Measurements from ENCODE around the gene CBX8. TPM values are rescaled to one million over a fixed set of nuclear protein-coding genes. Genes with fewer than 3 reads are reported as not detected.

The CBX8 gene
- total RNA-seq, 4 donors from 2014 or later = 2.3 to 6.4 (median 3.1) TPM

GRCh38 chr17:79836972-79837887, 40.4 kb upstream of the CBX8 start:
- H3K36me3 ChIP-seq = peaks cover 20% of the 10 kb centered on the region
- TF ChIP-seq EP300 (IDR thresholded peaks at IDR 0.05) (no peak), CTCF (IDR thresholded peaks at IDR 0.05) (no peak)
- DNase-seq (ENCODE audit: low spot score in 2 of 2) = peak in 1 of 2 donors; percentile 87
- H3K4me3 ChIP-seq = peak overlapping the region; percentile 87
- 17% methylated on average over 30 of the region's 41 CpGs for WGBS
- H3K4me1 ChIP-seq = peaks cover 78% of the 10 kb centered on the region
- peak overlapping the region; percentile 96 for H3K27ac ChIP-seq
- H3K9me3 ChIP-seq = no peaks in the 10 kb centered on the region
- H3K27me3 ChIP-seq = peaks cover 22% of the 10 kb centered on the region

- WGBS = 26% methylated on average over 16 of the region's 18 CpGs
- Histone ChIP-seq H3K27me3 (peaks cover 15% of the 10 kb centered on the region), H3K4me1 (peaks cover 78% of the 10 kb centered on the region), H3K36me3 (peaks cover 20% of the 10 kb centered on the region), H3K9me3 (no peaks in the 10 kb centered on the region), H3K27ac (peak overlapping the region; percentile 96), H3K4me3 (peak overlapping the region; percentile 87)
- TF ChIP-seq CTCF (IDR thresholded peaks at IDR 0.05) (no peak), EP300 (IDR thresholded peaks at IDR 0.05) (no peak), POLR2A (IDR thresholded peaks at IDR 0.05) (no peak), POLR2AphosphoS5 (IDR thresholded peaks at IDR 0.05) (no peak)
- no peak for DNase-seq (ENCODE audit: low spot score in 2 of 2)
Measured at GRCh38 chr17:79836510-79836971, 39.7 kb upstream of the CBX8 start.

GRCh38 chr17:79835953-79836509, 39.2 kb upstream of the CBX8 start:
- H3K27me3 ChIP-seq = peaks cover 10% of the 10 kb centered on the region
- H3K9me3 ChIP-seq = no peaks in the 10 kb centered on the region
- no peak overlapping the region for H3K27ac ChIP-seq
- peaks cover 77% of the 10 kb centered on the region for H3K4me1 ChIP-seq
- peak overlapping the region; percentile 87 for H3K4me3 ChIP-seq
- WGBS = 58% methylated on average over 17 of the region's 24 CpGs
- no peak for TF ChIP-seq CTCF (IDR thresholded peaks at IDR 0.05)
- TF ChIP-seq EP300 (IDR thresholded peaks at IDR 0.05) = no peak
- TF ChIP-seq POLR2AphosphoS5 (IDR thresholded peaks at IDR 0.05) = no peak
- TF ChIP-seq POLR2A (IDR thresholded peaks at IDR 0.05) = no peak
- peak in 1 of 2 donors; percentile 82 for DNase-seq (ENCODE audit: low spot score in 2 of 2)
- peaks cover 20% of the 10 kb centered on the region for H3K36me3 ChIP-seq

GRCh38 chr17:79835470-79835899, 38.6 kb upstream of the CBX8 start:
- no peak for TF ChIP-seq POLR2AphosphoS5 (IDR thresholded peaks at IDR 0.05)
- no peak for TF ChIP-seq EP300 (IDR thresholded peaks at IDR 0.05)
- no peak for TF ChIP-seq CTCF (IDR thresholded peaks at IDR 0.05)
- no peak for TF ChIP-seq POLR2A (IDR thresholded peaks at IDR 0.05)
- H3K9me3 ChIP-seq = no peaks in the 10 kb centered on the region
- DNase-seq (ENCODE audit: low spot score in 2 of 2) = no peak
- no peak overlapping the region for H3K27ac ChIP-seq
- H3K36me3 ChIP-seq = peaks cover 20% of the 10 kb centered on the region
- no peak overlapping the region for H3K4me3 ChIP-seq
- H3K4me1 ChIP-seq = peaks cover 75% of the 10 kb centered on the region
- WGBS = 100% methylated on average over 3 of the region's 13 CpGs
- H3K27me3 ChIP-seq = peaks cover 5% of the 10 kb centered on the region
